HL-60 (cell line): ENCODE data around the gene IFNLR1.

Experiments used
- POLR2AphosphoS5 ChIP-seq: IDR thresholded peaks from 2 replicates; pipeline ENCODE4 v1.6.1; 2012; ENCODE audit warnings: low read depth
- SPI1 ChIP-seq: IDR thresholded peaks from 2 replicates; pipeline ENCODE4 v1.6.1; 2012; ENCODE audit warnings: low read depth, mild to moderate bottlenecking, borderline replicate concordance
- TF ChIP-seq, protein P1 (sequence below): IDR thresholded peaks from one replicate; pipeline ENCODE4 v1.5.1; 2011; ENCODE audit warnings: low read length, control low read depth, inconsistent platforms; ENCODE audit not compliant: insufficient read depth
- TF ChIP-seq, protein P2 (sequence below): IDR thresholded peaks from 2 replicates; pipeline ENCODE4 v1.6.1; 2012; ENCODE audit warnings: low read depth; ENCODE audit not compliant: insufficient replicate concordance

DNA sequence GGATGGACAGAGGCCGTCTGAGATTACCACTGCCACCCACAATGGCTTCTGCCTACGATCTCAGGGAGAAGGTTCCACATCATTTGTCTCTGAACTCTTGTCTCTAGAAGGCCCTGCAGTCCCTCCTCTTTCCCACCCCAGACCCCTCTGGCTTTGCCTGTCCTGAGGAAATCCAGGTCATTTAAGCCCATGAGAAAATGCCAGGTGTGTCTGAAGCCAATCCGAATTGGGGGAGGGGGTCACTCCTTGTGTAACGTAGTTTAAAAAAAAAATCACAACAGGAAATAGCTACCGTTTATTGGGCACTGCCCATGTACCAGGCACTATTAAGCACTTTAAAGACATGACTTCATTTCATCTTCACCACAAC is 67.6 kb downstream of the IFNLR1 start:
- no peak for TF ChIP-seq POLR2AphosphoS5
- TF ChIP-seq, protein P1, sequence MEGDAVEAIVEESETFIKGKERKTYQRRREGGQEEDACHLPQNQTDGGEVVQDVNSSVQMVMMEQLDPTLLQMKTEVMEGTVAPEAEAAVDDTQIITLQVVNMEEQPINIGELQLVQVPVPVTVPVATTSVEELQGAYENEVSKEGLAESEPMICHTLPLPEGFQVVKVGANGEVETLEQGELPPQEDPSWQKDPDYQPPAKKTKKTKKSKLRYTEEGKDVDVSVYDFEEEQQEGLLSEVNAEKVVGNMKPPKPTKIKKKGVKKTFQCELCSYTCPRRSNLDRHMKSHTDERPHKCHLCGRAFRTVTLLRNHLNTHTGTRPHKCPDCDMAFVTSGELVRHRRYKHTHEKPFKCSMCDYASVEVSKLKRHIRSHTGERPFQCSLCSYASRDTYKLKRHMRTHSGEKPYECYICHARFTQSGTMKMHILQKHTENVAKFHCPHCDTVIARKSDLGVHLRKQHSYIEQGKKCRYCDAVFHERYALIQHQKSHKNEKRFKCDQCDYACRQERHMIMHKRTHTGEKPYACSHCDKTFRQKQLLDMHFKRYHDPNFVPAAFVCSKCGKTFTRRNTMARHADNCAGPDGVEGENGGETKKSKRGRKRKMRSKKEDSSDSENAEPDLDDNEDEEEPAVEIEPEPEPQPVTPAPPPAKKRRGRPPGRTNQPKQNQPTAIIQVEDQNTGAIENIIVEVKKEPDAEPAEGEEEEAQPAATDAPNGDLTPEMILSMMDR, result no peak
- no peak for TF ChIP-seq SPI1
- TF ChIP-seq, protein P2, sequence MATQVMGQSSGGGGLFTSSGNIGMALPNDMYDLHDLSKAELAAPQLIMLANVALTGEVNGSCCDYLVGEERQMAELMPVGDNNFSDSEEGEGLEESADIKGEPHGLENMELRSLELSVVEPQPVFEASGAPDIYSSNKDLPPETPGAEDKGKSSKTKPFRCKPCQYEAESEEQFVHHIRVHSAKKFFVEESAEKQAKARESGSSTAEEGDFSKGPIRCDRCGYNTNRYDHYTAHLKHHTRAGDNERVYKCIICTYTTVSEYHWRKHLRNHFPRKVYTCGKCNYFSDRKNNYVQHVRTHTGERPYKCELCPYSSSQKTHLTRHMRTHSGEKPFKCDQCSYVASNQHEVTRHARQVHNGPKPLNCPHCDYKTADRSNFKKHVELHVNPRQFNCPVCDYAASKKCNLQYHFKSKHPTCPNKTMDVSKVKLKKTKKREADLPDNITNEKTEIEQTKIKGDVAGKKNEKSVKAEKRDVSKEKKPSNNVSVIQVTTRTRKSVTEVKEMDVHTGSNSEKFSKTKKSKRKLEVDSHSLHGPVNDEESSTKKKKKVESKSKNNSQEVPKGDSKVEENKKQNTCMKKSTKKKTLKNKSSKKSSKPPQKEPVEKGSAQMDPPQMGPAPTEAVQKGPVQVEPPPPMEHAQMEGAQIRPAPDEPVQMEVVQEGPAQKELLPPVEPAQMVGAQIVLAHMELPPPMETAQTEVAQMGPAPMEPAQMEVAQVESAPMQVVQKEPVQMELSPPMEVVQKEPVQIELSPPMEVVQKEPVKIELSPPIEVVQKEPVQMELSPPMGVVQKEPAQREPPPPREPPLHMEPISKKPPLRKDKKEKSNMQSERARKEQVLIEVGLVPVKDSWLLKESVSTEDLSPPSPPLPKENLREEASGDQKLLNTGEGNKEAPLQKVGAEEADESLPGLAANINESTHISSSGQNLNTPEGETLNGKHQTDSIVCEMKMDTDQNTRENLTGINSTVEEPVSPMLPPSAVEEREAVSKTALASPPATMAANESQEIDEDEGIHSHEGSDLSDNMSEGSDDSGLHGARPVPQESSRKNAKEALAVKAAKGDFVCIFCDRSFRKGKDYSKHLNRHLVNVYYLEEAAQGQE, result no peak
